GM12878 (cell line): Measurements from ENCODE around the gene ZNF710. TPM values are rescaled to one million over a fixed set of nuclear protein-coding genes. Genes with fewer than 3 reads are reported as not detected.

Experiments used
- IKZF2 ChIP-seq, 2 experiments: fragments of 450-650 bp; IDR thresholded peaks; 2 replicates each; pipeline ENCODE4 v1.6.1; 2017; ENCODE audit warnings: mild to moderate bottlenecking in 2 of 2, moderate library complexity in 2 of 2
- KLF5 ChIP-seq: fragments of 450-650 bp; IDR thresholded peaks from 2 replicates; pipeline ENCODE4 v1.6.1; 2014; ENCODE audit warnings: mild to moderate bottlenecking; ENCODE audit not compliant: partially characterized antibody
- MYB ChIP-seq: fragments of 150-350 bp; IDR thresholded peaks from 2 replicates; pipeline ENCODE4 v1.6.1; 2014; ENCODE audit warnings: mild to moderate bottlenecking, low read depth, low read length, borderline replicate concordance
- NFIC ChIP-seq: IDR thresholded peaks from 2 replicates; pipeline ENCODE4 v1.6.1; 2012; ENCODE audit warnings: low read depth, mild to moderate bottlenecking, inconsistent platforms, low read length, moderate library complexity
- NR2F1 ChIP-seq: fragments of 450-650 bp; conservative IDR thresholded peaks from 2 replicates; pipeline ENCODE4 v1.6.1; 2017; ENCODE audit warnings: mild to moderate bottlenecking
- PAX5 ChIP-seq: IDR thresholded peaks from 2 replicates; pipeline ENCODE4 v1.6.1; 2011; ENCODE audit warnings: low read depth, low read length, borderline replicate concordance
- RELA ChIP-seq: fragments of 450-650 bp; IDR thresholded peaks from 2 replicates; pipeline ENCODE4 v1.8.0; 2014; ENCODE audit warnings: borderline replicate concordance; ENCODE audit not compliant: partially characterized antibody
- SMARCA5 ChIP-seq: fragments of 450-650 bp; IDR thresholded peaks from 2 replicates; pipeline ENCODE4 v1.6.1; 2017; ENCODE audit warnings: mild to moderate bottlenecking
- SRF ChIP-seq, 2 experiments: IDR thresholded peaks; 2 replicates each; pipeline ENCODE4 v1.6.1; 2011; ENCODE audit warnings: low read depth in 2 of 2, low read length in 2 of 2, mild to moderate bottlenecking in 1 of 2, moderate library complexity in 1 of 2
- TAF1 ChIP-seq: IDR thresholded peaks from 2 replicates; pipeline ENCODE4 v1.6.1; 2011; ENCODE audit warnings: mild to moderate bottlenecking, low read depth, low read length, borderline replicate concordance
- YBX1 ChIP-seq: fragments of 450-650 bp; IDR thresholded peaks from 2 replicates; pipeline ENCODE4 v1.6.1; 2016; ENCODE audit warnings: antibody characterized with exemption
- ZBTB40 ChIP-seq: fragments of 450-650 bp; IDR thresholded peaks from 2 replicates; pipeline ENCODE4 v1.6.1; 2016; ENCODE audit warnings: mild to moderate bottlenecking, moderate library complexity, borderline replicate concordance
- ZNF592 ChIP-seq: fragments of 450-650 bp; IDR thresholded peaks from 2 replicates; pipeline ENCODE4 v1.6.1; 2017; ENCODE audit warnings: mild to moderate bottlenecking, moderate library complexity
- ZNF687 ChIP-seq: fragments of 450-650 bp; IDR thresholded peaks from 2 replicates; pipeline ENCODE4 v1.6.1; 2017; ENCODE audit warnings: mild to moderate bottlenecking, moderate library complexity
- ZSCAN29 ChIP-seq: fragments of 450-650 bp; IDR thresholded peaks from 2 replicates; pipeline ENCODE4 v1.6.1; 2017; ENCODE audit warnings: mild to moderate bottlenecking, moderate library complexity
- polyA plus RNA-seq, 11 experiments: library from polyadenylated mRNA; depleted of rRNA in 4 of 11; unstranded in 6 of 11; stranded (reverse) in 5 of 11; fragments of >200 nt; fragmentation: Nextera tagmentation in 4 of 11; fragmentation: Illumina TruSeq in 1 of 11; extraction: Ambion mirVana in 4 of 11; extraction: Trizol in 1 of 11; gene quantifications; 1 replicate in 1 of 11; 2 replicates in 10 of 11; pipeline versions ENCODE4 v1.2.1 to v1.2.3, GENCODE V29; 2011 to 2016; ENCODE audit warnings: inconsistent platforms in 2 of 11, missing spikeins in 2 of 11, low read depth in 1 of 11
- total RNA-seq, 4 experiments: library from RNA; depleted of rRNA in 3 of 4; stranded (reverse); fragments of >200 nt in 3 of 4; fragmentation: Illumina TruSeq in 1 of 4; extraction: Trizol in 1 of 4; gene quantifications; 2 replicates each; pipeline versions ENCODE4 v1.2.1 to v1.2.3, GENCODE V29; 2013 to 2021
- TF ChIP-seq, protein P1 (sequence below): IDR thresholded peaks from 2 replicates; pipeline ENCODE4 v1.6.1; 2012; ENCODE audit warnings: low read depth, low read length, improper control_type of control experiment

The ZNF710 gene
- total and polyA plus RNA-seq, 10 of the 15 experiments (the other 5 are each of a cell fraction or from before 2014, with no cell fraction given): 1.4 to 43.5 (median 9.8) TPM

- 0 out of 2 replicates have a peak, but pooled peaks have one; percentile 17 for TF ChIP-seq NR2F1
- no peak for TF ChIP-seq MYB
- peak; percentile 95 for TF ChIP-seq ZNF592
- TF ChIP-seq IKZF2 (IDR thresholded peaks at IDR 0.05): peak; percentile 95 to 97
- 0 out of 2 replicates have a peak, but pooled peaks have one; percentile 33 for TF ChIP-seq ZBTB40
- peak; percentile 100 for TF ChIP-seq ZNF687
- TF ChIP-seq YBX1: no peak
- TF ChIP-seq TAF1: no peak
- TF ChIP-seq, protein P1, sequence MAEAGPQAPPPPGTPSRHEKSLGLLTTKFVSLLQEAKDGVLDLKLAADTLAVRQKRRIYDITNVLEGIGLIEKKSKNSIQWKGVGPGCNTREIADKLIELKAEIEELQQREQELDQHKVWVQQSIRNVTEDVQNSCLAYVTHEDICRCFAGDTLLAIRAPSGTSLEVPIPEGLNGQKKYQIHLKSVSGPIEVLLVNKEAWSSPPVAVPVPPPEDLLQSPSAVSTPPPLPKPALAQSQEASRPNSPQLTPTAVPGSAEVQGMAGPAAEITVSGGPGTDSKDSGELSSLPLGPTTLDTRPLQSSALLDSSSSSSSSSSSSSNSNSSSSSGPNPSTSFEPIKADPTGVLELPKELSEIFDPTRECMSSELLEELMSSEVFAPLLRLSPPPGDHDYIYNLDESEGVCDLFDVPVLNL: no peak
- no peak for TF ChIP-seq SRF (IDR thresholded peaks at IDR 0.05; ENCODE audit: low read depth in 2 of 2, low read length in 2 of 2)
- peak; percentile 97 for TF ChIP-seq SMARCA5
- peak; percentile 91 for TF ChIP-seq PAX5
- peak; percentile 93 for TF ChIP-seq KLF5
- TF ChIP-seq RELA: peak; percentile 94
- TF ChIP-seq NFIC: peak; percentile 77; the same call in 1 of the 2 replicates
- 0 out of 2 replicates have a peak, but pooled peaks have one; percentile 29 for TF ChIP-seq ZSCAN29
These were observed 37.0 kb downstream of the ZNF710 start (continued) for GRCh38 chr15:90037961-90038631.
